NK-92 treated with Interleukin-12 subunit alpha and Interleukin-12 subunit beta, amount 100 ng/mL, for 24 hours (cell line): ENCODE measurements around the gene MYO1E.
"Not testable (repeated sequence)": the region's sequence is repeated elsewhere in the genome, so short reads cannot be mapped to it uniquely, and the experiment has no call there.

Source experiments
- DNase-seq: peaks from one replicate; lab custom pipeline; 2025; lab: John Stamatoyannopoulos, UW

The MYO1E gene

DNA sequence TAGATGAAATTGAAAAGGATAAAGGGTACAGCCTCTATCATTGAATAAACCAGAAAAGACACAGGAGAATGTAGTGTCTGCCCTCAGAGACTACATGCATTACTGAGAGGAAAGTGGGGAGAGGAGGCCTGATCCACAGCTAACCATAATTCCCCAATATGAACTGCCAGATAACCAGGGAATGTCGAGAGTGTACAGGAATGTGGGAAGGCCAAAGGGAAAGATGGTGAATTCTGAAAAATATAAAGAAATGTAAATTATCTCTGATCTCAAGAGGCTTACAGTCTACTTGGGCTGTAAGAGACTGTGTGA, 22.3 kb downstream of the MYO1E start:
- no peak for DNase-seq

DNA sequence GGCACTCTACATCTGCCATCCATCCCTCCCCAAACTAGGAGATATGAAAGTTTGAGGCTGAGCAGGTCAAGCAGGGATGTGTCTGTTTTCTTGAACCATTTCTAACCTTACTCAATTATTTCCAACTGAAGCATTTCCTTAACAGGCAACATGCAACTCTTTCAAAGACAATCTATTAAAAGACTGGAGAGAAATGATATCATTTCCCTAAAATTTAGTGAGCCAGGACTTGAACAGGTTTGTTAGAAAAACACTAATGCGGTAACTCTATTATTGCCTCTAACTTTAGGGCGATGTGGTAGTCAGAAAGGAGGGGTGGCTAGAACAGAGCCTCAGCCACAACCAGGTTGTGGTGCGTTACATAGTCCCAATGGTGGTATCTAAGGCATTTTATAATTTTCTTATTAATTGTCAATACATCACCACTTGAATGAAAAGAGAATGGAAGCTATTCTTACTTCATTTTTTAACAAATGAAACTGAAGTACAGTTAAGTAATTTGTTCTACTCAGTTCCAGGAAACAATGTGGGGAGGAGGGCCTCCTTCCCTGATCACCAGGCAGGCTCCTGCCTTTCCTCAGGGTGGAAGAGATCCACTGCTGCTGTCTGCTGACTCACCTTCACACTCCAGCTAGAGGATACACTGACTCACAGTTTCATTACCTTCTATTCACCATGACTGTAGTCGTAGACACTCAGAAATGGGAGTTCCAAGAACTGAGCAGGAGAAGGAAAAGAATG, 22.8 kb downstream of the MYO1E start:
- DNase-seq, result peak; percentile 36

DNA sequence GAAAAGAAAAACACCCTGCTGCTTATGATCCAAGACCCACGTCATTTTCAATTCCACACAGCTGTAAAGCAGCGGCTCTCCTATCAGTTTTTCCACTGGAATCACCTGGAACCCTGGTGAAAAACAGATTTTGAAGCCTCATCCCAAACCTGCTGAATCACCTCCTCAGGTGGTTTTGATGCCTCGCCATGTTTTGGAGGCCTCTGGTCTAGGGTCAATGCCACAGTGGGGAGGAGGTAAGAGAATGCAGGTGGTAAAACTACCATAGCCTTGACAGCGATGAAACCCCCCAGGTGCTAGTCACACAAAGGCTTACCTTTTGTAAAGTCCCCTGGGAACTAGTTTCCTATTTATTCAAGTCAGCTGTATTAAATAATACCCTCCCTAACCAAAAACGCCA, 24.8 kb downstream of the MYO1E start:
- no peak for DNase-seq

DNA sequence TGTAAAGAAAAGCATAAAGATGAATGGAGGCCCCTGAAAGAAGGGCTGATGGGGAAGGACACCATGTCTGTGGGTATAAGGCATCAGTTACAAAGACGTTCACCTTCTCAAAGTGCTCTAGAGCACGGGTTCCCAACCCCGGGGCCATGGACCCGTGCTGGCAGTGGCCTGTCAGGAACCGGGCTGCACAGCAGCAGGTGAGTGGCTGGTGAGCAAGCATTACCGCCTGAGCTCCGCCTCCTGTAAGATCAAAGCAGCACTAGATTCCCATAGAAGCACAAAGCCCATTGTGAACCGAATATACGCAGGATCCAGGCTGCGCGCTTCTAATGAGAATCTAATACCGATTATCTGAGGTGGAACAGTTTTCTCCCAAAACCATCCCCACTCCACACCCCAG, 25.7 kb downstream of the MYO1E start:
- no peak for DNase-seq

DNA sequence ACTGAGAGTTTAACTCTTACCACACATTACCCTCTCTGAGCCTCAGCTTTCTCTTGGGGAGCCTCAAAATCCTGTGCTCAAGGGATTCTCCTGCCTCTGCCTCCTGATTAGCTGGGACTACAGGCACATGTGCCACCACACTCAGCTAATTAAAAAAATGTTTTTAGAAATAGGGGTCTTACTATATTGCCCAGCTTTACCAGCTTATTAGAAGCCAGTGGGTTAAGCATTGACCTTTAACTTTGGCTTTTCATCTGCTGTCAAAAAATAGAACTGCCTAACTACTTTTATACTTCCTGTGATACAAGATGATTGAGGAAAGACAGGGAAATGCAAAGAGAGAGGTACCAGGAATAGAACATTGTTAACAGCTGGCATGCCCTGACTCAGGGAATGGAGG, 27.3 kb downstream of the MYO1E start:
- no peak for DNase-seq

DNA sequence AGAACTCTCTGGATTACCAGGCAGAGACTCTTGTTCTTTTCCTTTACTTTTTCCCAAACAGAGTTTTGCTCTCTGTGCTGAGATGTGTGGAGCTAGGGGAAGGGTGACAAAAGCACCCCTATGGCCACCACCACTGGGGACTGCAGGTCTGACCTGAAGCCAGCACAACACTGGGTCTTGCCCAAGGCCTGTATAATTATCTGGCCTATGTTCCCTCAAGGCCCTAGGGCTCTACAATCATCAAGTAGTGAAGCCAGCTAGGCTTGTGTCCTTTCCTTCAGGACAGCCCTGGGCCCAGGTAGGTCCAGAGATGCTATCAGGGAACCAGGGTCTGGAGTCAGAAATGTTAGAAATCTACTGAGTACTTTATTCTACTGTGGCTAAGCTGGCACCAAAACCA, 28.4 kb downstream of the MYO1E start:
- no peak for DNase-seq

DNA sequence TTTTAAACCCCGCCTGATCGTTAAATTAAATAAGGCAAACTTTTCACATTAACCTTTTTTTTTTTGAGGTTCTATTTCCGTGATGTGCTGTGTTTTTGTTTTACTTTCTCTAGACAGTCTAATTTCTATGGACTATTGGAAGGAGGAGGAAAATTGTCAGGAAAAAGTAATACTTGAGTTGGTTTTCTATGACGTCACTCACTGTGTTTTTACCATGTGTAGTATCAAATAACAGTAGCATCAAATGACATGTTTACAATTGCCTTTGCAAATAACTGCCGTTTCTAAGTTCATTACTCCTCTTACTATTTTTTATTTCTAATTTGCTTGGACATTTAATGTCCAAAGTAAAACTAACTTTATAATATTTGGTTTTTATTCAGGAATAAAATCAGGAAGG, 32.3 kb downstream of the MYO1E start:
- DNase-seq, result no peak

DNA sequence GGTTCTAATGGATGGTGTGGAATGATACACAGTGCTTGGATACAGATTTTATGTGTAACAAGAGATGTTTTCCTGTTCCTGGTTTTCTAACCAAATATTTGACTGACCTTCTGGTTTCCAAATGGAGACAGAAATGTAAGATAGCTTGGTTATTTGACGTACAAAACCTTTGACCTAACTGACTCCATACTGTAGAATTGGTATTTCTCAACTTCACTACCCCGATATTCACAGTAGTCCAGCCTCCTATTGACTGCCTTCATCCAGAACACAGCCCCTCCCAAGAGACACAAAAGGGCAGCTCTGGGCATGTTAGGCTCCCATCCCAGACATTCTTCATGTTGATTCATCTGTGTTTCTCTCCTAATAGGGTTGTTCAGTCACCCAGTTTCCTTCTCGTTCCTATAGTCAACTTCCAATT, 33.4 kb downstream of the MYO1E start:
- no peak for DNase-seq

DNA sequence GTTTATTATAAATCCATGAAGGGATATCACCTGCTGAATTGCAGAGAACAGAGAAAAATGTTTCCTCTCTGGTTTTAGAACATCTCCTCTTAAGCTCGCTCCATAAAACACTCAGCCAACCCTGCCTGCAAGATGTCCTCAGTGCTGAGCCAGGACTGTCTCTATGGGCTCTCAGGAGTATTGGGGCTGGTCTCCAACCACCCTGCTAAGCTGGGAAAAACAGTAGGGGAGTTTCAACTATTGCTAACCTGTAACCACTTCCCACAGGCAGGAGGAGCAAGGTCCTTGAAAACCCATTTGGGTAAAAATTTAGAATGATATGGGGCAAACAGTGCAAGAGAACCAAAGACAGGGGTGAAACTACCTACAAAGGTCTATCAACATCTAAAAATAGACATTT, 34.3 kb downstream of the MYO1E start:
- DNase-seq, result no peak

DNA sequence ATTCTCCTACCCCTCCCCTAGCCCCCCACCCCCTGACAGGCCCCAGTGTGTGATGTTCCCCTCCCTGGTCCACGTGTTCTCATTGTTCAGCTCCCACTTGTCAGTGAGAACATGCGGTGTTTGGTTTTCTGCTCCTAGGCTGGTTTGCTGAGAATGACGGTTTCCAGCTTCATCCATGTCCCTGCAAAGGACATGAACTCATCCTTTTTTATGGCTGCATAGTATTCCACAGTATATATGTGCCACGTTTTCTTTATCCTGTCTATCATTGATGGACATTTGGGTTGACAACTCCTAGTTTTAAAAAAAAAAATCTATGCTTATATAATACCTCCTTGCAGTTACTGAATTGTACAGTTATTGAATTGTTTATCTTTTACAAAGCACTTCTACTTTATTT, 35.9 kb downstream of the MYO1E start:
- not testable (repeated sequence) for DNase-seq

DNA sequence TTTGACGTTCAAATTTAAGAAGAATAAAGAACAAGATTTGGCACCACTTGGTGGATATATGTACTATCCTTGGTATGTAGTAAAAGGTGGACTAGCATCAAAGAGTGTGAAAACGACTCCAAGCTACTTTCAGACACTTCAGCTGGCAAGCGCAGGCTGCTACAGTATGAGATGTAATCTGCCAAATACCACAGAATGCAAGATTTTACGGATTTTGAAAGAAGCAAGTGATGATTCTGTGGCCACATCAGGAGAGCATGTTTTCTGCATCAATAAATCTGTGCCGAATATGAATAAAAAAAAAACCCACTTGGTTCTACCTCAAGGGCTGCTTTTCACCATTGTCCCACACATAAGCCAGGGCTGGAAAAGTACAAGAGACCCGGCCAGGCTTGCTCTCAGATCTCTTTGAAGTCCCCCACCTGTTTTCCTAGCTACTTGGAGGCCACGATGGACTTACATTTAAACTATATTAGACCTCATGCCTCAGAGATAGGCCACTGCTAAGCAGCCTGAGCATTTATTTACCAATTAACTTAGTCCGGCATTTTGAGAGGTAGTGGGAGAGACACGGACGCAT, 37.4 kb downstream of the MYO1E start:
- DNase-seq, result no peak

DNA sequence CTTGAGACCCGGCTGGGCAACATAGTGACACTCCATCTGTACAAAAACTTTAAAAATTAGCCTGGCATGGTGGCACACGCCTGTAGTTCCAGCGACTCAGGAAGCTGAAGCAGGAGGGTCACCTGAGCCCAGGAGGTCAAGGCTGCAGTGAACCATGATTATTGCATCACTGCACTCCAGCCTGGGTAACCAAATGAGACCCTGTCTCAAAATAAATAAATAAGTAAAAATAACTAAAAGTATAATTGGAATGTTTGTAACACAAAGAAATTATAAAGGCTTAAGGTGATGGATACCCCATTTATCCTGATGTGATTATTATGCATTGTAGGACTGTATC, 38.6 kb downstream of the MYO1E start:
- no peak for DNase-seq

DNA sequence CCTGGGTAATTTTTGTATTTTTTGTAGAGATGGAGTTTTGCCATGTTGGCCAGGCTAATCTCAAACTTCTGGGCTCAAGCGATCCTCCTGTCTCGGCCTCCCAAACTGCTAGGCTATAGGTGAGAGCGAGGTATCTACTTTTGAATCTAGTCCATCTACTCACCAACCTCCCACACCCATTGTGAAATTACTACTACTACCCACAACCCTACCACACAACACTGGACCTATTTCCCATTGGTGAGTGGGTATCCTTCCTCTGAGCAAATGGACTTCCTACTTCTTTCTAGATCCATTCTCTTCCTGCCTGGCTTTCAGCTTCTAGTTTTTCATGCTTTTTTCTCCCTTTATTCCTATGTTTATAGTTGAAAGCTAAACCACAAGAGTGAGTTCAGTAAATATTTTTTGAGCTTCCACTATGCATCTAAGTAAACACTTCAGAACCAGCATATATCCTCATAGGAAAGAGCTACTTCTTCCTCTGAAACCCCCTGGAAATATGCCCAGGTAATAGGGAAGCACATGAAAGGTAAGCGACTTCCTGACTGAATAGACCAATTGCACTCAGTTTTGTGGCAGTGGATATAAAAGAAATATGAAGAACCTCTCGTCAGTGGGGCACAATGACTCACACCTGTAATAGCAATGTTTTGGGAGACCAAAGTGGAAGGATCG, 39.1 kb downstream of the MYO1E start:
- no peak for DNase-seq

DNA sequence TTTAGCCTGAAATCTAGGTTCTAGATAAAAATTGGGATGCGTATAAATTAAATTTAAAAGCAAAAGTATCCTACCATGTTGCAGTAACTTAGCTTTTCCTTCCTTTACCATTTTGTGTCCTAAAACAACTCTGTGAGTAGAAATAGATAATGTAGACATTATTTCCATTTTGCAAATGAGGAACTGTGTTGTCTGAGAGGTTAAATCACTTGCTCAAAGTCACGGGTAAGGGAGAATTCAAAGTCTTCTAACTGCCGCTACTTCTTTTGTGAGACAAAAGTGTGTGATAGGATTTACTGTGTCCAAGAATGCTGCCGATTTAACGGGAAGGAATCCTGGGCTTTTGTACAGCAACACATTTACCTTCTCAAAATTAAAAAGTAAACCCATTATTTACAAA, 40.7 kb downstream of the MYO1E start:
- DNase-seq, result no peak

DNA sequence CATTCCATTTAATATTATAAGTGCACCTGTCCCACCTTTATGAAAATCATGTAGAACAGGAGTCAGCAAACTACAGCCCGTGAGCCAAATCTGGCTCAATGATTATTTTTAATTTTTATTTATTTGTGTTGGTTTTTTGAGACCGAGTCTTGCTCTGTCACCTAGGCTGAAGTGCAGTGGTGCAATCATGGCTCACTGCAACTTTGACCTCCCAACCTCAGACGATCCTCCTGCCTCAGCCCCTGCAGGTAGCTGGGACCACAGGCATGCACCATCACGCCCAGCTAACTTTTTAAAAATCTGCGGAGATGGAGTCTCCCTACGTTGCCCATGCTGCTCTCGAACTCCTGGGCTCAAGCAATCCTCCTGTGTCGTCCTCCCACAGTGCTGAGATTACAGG, 42.0 kb downstream of the MYO1E start:
- DNase-seq, result no peak

DNA sequence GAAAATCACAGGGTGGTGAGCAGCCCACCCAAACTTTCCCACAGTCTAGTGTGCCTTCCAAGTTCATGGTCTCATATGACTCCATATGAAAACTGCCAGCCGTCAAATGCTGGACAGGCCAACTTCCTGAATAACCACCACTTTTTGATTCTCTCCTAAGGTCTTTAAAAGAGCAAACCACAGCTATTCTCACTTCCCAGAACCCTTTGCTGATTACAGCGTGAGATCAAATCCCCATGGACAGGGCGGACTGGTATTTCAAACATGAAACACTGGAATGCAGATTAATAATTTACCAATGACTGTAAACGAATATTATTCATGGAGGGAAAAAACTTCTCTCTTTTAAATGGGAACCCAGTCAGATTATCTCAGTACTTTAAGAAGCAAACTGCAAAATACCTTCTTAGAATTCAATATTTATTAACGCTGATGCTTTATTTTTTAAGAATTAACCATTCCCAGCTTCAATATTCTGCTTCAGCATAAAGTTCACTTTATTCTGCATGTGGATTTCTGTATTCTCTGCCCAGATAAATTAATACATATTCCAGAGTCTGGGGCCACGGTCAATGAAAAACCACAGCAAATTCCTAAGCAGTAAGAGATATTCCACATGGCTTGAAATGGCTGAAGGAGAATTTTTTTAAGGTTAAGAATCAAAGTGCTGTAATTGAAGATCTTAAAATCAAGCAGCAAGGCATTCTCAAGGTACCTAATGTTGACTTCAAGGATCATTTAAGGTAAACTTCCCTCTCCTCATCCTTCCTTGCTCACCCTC, 42.9 kb downstream of the MYO1E start:
- DNase-seq, result no peak

DNA sequence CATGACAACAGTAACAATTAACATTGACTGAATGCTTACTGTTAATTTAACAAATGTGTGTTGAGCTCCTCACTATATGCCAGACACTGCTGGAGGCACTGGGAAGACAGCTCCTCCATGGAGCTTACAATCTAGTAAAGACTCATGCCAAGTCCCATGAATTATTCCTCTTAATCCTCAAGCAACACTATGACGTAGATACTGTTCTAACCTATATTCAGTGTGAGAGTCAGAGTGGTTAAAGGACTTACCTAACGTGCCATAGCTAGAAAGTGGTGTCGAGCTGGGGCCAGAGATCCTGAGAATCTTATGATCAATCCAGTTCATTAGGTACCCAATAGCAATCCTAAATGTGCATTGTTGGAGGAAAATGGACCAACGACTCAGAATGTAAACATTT, 43.6 kb downstream of the MYO1E start:
- DNase-seq, result no peak

DNA sequence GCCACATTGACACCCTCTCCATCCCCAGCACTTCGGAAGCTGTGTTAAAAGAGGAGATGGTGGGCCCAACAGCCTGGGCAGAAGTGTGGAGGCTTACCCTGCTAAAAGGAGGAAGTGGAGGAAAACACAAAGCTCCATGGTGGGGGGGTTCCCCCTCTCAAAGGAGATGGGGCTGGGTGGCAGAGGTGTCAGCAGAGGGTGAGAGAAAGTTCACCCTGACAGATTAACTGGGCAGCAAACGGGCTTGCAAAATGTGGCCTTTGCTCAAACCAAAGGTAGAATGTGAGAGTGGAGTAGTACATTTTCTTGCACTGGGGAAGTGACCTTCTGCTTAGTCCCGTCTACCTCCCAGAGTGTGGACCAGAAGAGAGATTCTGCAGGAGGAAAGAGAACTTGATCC, 44.7 kb downstream of the MYO1E start:
- DNase-seq, result peak; percentile 38

DNA sequence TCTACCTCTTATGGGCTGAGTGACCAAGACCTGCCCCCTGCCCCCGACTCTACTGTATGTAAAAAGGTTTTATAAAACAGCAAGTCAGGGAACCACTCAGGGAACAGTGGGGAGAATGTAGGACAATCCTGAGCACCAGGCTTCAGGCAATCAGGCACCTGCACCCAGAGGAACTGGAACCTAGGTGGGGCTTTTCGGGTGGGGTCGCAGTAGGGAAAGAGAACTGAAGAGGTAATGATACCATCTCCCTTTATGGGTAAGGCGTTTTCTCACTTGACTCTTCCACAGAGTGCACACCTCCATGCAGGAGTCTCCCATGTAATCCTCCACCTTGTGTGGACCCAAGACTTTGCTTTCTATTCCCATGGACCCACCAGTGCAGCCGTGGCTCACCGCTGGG, 45.8 kb downstream of the MYO1E start:
- no peak for DNase-seq

DNA sequence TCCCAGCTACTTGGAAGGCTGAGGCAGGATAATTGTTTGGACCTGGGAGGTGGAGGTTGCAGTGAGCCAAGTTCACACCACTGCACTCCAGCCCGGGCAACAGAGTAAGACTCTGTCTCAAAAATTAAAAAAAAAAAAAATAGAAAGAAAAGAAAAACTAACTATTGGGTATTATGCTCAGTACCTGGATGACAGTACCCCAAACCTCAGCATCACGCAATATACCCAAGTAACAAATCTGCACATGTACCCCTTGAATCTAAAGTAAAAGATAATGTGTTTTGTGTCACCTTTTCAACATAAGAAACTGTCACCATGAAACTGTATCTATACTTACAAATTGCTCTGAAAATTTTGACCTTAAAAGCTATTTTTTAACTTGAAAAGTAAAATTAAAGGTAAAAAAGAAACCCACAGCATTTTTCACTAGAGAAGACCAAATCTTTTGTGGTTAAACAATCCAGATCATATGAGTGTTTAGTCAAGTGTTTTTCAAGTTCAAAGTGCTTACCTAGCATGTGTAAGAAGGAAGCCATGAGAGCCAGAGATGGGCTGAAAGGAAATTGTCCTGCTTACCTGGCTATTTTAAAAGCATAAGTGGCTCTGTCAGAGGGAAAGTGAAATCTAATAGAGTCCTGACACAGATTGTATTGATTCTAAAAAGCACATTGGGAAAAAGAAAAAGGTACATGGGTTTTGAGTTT, 50.5 kb downstream of the MYO1E start:
- no peak for DNase-seq

DNA sequence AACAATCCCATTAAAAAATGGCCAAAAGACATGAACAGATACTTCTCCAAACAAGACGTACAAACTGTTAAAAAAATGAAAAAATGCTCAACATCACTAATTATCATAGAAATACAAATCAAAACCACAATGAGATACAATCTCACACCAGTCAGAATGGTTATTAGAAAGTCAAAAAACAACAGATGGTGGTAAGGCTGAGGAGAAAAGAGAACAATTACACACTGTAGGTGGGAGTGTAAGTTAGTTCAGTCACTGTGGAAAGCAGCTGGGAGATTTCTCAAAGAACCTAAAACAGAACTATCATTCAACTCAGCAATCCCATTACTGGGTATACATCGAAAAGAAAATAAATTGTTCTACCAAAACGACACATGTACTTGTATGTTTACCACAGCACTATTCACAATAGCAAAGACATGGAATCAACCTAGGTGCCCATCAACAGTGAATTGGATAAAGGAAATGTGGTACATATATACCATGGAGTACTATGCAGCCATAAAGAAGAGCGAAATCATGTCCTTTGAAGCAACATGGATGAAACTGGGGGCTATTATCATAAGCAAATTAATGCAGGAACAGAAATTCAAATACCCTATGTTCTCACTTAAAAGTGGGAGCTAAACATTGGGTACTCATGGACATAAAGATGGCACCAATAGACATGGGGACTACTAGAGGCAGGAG, 51.5 kb downstream of the MYO1E start:
- no peak for DNase-seq

DNA sequence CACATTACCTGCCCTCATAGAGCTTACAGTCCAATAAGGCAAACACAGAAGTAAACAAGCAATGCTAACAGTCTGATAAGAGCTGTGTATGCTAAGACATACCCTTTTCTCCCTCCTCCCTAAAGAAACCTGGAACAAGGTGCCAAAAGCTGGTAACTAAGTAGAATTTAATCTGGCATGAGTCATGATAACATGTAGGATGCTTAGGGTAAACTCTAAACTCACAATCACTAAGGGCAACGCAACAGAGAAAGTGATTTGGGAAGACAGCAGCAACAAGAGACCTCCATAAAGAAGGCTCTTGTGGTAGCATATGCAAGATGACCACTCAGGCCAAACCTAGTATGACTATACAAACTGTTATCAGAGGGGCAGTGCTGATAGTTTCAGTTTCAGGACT, 55.5 kb downstream of the MYO1E start:
- no peak for DNase-seq
